Measurements from ENCODE around the gene MEX3B.

GRCh38 chr15:82091636-82092140, 45.9 kb upstream of the MEX3B start:
- TF ChIP-seq CTCF (IDR thresholded peaks at IDR 0.05; ENCODE audit: insufficient read depth, low read length, poor library complexity, severe bottlenecking) (no peak), EZH2phosphoT487 (conservative IDR thresholded peaks at IDR 0.05; ENCODE audit: low read length) (no peak)

All from SU-DHL-6 (cell line).